ENCODE results near the gene MARCHF5.
A peak's percentile ranks its signal among the peaks of the same experiment; 100 is the strongest.

MARCHF5 gene

GRCh38 chr10:92274071-92274470 lies 16.9 kb upstream of the MARCHF5 start:
- Histone ChIP-seq H3K36me3 (no peaks in the 10 kb centered on the region), H3K4me3 (ENCODE audit: low read depth, low read length) (no peak overlapping the region), H3K9me3 (ENCODE audit: severe bottlenecking) (no peaks in the 10 kb centered on the region), H3K27ac (no peak overlapping the region), H3K27me3 (ENCODE audit: insufficient read depth, low read depth, severe bottlenecking) (no peaks in the 10 kb centered on the region)
- TF ChIP-seq CTCF (IDR thresholded peaks at IDR 0.05; ENCODE audit: low read depth, low read length): no peak
- no peak for DNase-seq

GRCh38 chr10:92278996-92279696 lies 11.8 kb upstream of the MARCHF5 start:
- Histone ChIP-seq H3K27ac (no peak overlapping the region), H3K36me3 (no peaks in the 10 kb centered on the region), H3K4me3 (ENCODE audit: low read depth, low read length) (no peak overlapping the region), H3K27me3 (ENCODE audit: insufficient read depth, low read depth, severe bottlenecking) (no peaks in the 10 kb centered on the region), H3K9me3 (ENCODE audit: severe bottlenecking) (no peaks in the 10 kb centered on the region)
- no peak for DNase-seq
- TF ChIP-seq CTCF (IDR thresholded peaks at IDR 0.05; ENCODE audit: low read depth, low read length): no peak

GRCh38 chr10:92284112-92284704 lies 6.8 kb upstream of the MARCHF5 start:
- no peaks in the 10 kb centered on the region for H3K36me3 ChIP-seq
- no peak for TF ChIP-seq CTCF (IDR thresholded peaks at IDR 0.05; ENCODE audit: low read depth, low read length)
- no peak for DNase-seq
- no peaks in the 10 kb centered on the region for H3K9me3 ChIP-seq (ENCODE audit: severe bottlenecking)
- no peak overlapping the region for H3K27ac ChIP-seq
- H3K27me3 ChIP-seq (ENCODE audit: insufficient read depth, low read depth, severe bottlenecking): no peaks in the 10 kb centered on the region
- H3K4me3 ChIP-seq (ENCODE audit: low read depth, low read length): no peak overlapping the region

GRCh38 chr10:92290076-92290836 lies 711 bp upstream of the MARCHF5 start:
- peak; percentile 44 for DNase-seq
- Histone ChIP-seq H3K36me3 (peaks cover 25% of the 10 kb centered on the region), H3K27ac (peak overlapping the region; percentile 95), H3K4me3 (ENCODE audit: low read depth, low read length) (peak overlapping the region; percentile 90), H3K27me3 (ENCODE audit: insufficient read depth, low read depth, severe bottlenecking) (no peaks in the 10 kb centered on the region), H3K9me3 (ENCODE audit: severe bottlenecking) (no peaks in the 10 kb centered on the region)
- no peak for TF ChIP-seq CTCF (IDR thresholded peaks at IDR 0.05; ENCODE audit: low read depth, low read length)

- Histone ChIP-seq H3K27me3 (ENCODE audit: insufficient read depth, low read depth, severe bottlenecking) (no peaks in the 10 kb centered on the region), H3K36me3 (peaks cover 36% of the 10 kb centered on the region), H3K4me3 (ENCODE audit: low read depth, low read length) (peak overlapping the region; percentile 90), H3K27ac (peak overlapping the region; percentile 95), H3K9me3 (ENCODE audit: severe bottlenecking) (no peaks in the 10 kb centered on the region)
- no peak for TF ChIP-seq CTCF (IDR thresholded peaks at IDR 0.05; ENCODE audit: low read depth, low read length)
- no peak for DNase-seq
Measured at GRCh38 chr10:92291616-92291865, 574 bp downstream of the MARCHF5 start.

All from WERI-Rb-1 (cell line).